ENCODE results near the gene TMEM74B.

Gene TMEM74B

GRCh38 chr20:1174787-1175186 lies 10.0 kb downstream of the TMEM74B start:
- no peak for DNase-seq (ENCODE audit: extremely low spot score)
- CTCF ChIA-PET: no interaction called here
- TF ChIP-seq LEF1 (IDR thresholded peaks at IDR 0.05; ENCODE audit: borderline replicate concordance): no peak
- no peak for TF ChIP-seq FOXM1 (IDR thresholded peaks at IDR 0.05; ENCODE audit: borderline replicate concordance)
- TF ChIP-seq BHLHE40 (IDR thresholded peaks at IDR 0.05; ENCODE audit: borderline replicate concordance): no peak
- no peak for TF ChIP-seq L3MBTL2 (conservative IDR thresholded peaks at IDR 0.05)
- no peak for TF ChIP-seq TARDBP (IDR thresholded peaks at IDR 0.05)
- no peak for TF ChIP-seq FOXK2 (IDR thresholded peaks at IDR 0.05)
- TF ChIP-seq FOXA1 (IDR thresholded peaks at IDR 0.05): no peak
- TF ChIP-seq, protein P1, sequence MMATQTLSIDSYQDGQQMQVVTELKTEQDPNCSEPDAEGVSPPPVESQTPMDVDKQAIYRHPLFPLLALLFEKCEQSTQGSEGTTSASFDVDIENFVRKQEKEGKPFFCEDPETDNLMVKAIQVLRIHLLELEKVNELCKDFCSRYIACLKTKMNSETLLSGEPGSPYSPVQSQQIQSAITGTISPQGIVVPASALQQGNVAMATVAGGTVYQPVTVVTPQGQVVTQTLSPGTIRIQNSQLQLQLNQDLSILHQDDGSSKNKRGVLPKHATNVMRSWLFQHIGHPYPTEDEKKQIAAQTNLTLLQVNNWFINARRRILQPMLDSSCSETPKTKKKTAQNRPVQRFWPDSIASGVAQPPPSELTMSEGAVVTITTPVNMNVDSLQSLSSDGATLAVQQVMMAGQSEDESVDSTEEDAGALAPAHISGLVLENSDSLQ (IDR thresholded peaks at IDR 0.05): no peak
- no peak for TF ChIP-seq SUZ12 (IDR thresholded peaks at IDR 0.05)
- no peak for TF ChIP-seq ARNT (IDR thresholded peaks at IDR 0.05)
- TF ChIP-seq NFRKB (IDR thresholded peaks at IDR 0.05): no peak
- TF ChIP-seq CTBP1 (IDR thresholded peaks at IDR 0.05; ENCODE audit: borderline replicate concordance): no peak
- TF ChIP-seq ELF4 (IDR thresholded peaks at IDR 0.05): no peak
- TF ChIP-seq HDGF (IDR thresholded peaks at IDR 0.05; ENCODE audit: borderline replicate concordance): no peak
- TF ChIP-seq SP1 (IDR thresholded peaks at IDR 0.05): no peak
- POLR2A ChIA-PET: no interaction called here

DNA sequence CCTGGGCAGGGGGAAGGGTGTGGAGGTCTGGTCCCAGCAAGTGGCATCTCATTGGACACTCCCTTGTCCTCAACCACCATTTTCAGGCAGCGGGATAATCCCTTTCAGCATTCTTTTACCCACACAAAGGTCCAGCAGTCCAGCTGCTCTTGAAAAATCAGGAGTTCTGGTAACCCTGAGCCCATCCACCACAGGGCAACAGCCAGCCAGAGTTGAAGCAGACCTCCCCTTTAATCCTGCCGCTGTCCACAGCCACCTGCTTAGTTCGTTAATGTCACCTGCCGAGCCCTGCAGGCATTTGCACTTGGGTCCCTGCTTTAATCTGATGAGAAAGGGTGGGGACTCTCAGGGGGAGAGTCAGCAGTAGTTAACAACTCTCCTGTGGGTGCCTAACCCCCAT lies 11.1 kb downstream of the TMEM74B start:
- TF ChIP-seq FOXA1 (IDR thresholded peaks at IDR 0.05) (no peak), CTBP1 (IDR thresholded peaks at IDR 0.05; ENCODE audit: borderline replicate concordance) (no peak), FOXK2 (IDR thresholded peaks at IDR 0.05) (no peak), FOXM1 (IDR thresholded peaks at IDR 0.05; ENCODE audit: borderline replicate concordance) (no peak), NFRKB (IDR thresholded peaks at IDR 0.05) (no peak), HDGF (IDR thresholded peaks at IDR 0.05; ENCODE audit: borderline replicate concordance) (no peak), LEF1 (IDR thresholded peaks at IDR 0.05; ENCODE audit: borderline replicate concordance) (no peak), SUZ12 (IDR thresholded peaks at IDR 0.05) (no peak)
- TF ChIP-seq, protein P1 (IDR thresholded peaks at IDR 0.05): no peak
- ChIA-PET CTCF (no interaction called here), POLR2A (no interaction called here)
- no peak for DNase-seq (ENCODE audit: extremely low spot score)

DNA sequence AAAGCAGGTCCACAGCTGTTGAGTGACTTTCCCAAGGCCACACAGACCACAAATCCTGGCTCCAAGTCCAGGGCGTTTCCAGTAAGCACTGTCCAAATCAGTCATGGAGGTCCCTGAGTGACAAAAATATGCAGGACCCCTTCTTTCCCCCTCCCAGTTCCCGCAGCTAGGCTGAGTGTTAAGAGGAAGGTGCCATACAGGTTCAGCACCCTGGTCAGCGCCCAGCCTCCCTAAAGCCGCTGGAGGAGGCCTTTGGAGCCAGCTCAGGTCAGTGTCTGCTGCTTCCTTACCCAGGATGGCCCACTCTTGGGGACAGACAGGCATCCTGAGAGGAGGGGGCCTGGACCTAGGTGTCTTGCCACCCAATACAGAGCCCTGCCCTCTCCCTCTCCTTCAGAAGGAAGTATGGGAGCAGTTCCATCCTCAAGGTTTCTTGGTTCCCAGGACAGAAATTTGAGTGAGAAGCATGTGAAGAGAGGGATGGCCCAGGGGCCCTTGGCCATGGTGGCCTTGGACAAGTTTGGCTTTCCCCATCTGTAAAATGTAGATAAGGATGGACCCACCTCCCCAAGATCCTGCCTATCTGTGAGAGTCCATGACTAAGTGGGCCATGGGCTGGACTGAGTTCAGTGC lies 13.2 kb downstream of the TMEM74B start:
- peak; percentile 28 for DNase-seq (ENCODE audit: extremely low spot score)
- no peak for TF ChIP-seq TARDBP (IDR thresholded peaks at IDR 0.05)
- no peak for TF ChIP-seq SUZ12 (IDR thresholded peaks at IDR 0.05)
- ChIA-PET POLR2A (no interaction called here), CTCF (no interaction called here)

DNA sequence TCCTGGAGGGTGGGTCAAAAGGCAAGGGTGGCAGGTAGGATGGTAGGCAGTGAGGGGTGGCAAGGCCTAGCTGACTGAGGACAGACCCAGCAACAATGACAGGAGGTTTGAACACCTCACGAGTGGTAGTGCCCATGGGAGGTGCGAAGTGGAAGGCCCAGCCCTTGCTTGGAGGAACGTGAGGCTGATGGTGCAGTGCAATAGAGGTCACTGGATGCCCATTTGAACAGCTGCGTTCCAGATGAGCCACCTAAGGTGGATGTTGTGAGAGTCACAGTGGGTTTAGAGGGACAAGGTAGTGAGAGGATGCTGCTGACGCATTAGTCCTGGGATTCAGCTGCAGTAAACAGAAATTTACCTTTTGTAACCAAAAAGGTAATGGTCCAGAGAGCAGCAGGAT lies 15.6 kb downstream of the TMEM74B start:
- CTCF ChIA-PET: no interaction called here
- POLR2A ChIA-PET: no interaction called here
- TF ChIP-seq SUZ12 (IDR thresholded peaks at IDR 0.05) (no peak), CTBP1 (IDR thresholded peaks at IDR 0.05; ENCODE audit: borderline replicate concordance) (no peak), ARNT (IDR thresholded peaks at IDR 0.05) (no peak), FOXM1 (IDR thresholded peaks at IDR 0.05; ENCODE audit: borderline replicate concordance) (no peak), BHLHE40 (IDR thresholded peaks at IDR 0.05; ENCODE audit: borderline replicate concordance) (no peak), ELF4 (IDR thresholded peaks at IDR 0.05) (no peak)
- no peak for DNase-seq (ENCODE audit: extremely low spot score)

DNA sequence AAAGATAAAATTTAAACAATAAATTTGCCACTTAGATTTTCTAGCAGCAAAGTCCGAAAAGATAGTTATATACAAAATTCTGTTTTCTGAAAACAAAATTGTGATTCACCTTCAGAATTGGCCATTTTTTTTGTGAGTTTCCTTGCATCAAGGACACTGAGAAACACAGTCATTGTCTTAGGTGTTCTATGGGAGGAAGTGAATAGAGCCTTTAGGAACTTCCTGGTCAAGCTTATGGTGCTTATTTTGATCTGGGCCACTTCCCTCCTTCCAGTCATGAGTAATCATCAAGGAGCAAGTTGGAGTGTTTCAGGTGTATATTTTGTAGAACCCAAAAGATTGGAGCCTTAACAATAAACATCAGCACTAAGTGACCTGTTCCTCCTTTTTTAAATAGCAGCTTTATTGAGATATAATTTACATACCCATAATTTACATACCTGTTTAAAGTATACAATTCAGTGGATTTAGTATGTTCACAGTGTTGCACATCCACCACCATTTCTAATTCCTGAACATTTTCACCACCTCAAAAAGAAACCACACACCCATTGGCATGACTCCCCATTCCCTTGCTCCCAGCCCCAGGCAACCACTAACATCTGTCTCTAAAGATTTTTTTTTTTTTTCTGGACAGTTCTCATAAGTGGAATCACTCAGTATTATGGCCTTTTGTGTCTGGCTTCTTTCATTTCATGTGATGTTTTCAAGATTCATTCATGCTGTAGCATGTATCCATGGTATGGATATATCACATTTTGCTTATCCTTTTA lies 17.6 kb downstream of the TMEM74B start:
- no peak for DNase-seq (ENCODE audit: extremely low spot score)
- TF ChIP-seq HDGF (IDR thresholded peaks at IDR 0.05; ENCODE audit: borderline replicate concordance) (no peak), SUZ12 (IDR thresholded peaks at IDR 0.05) (no peak), NFRKB (IDR thresholded peaks at IDR 0.05) (no peak), SP1 (IDR thresholded peaks at IDR 0.05) (no peak), BHLHE40 (IDR thresholded peaks at IDR 0.05; ENCODE audit: borderline replicate concordance) (no peak), CTBP1 (IDR thresholded peaks at IDR 0.05; ENCODE audit: borderline replicate concordance) (no peak)
- TF ChIP-seq, protein P1 (IDR thresholded peaks at IDR 0.05): no peak
- CTCF ChIA-PET: no interaction called here
- POLR2A ChIA-PET: no interaction called here

DNA sequence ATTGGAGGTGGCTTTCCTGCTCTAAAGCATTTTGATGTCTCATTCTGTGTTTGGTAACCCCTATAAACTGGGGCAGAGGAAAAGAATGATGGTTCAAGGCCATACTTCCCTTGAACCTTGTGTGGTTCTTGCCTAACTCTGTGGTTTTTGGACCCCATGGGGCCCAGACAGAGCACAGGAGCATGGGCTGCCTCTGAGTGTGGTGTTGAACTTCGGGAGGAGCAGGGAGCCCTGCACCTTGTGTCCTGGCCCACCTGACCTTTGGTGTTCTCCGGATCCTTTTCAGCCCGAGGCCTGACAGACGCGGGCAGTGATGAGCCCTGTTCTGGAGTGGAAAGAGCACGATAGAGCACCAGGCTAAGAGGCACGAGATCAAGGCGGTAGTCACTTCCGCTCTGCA lies 18.8 kb downstream of the TMEM74B start:
- TF ChIP-seq ELF4 (IDR thresholded peaks at IDR 0.05): no peak
- TF ChIP-seq, protein P1 (IDR thresholded peaks at IDR 0.05): no peak
- no peak for TF ChIP-seq FOXK2 (IDR thresholded peaks at IDR 0.05)
- TF ChIP-seq CTBP1 (IDR thresholded peaks at IDR 0.05; ENCODE audit: borderline replicate concordance): no peak
- no peak for TF ChIP-seq ZNF384 (IDR thresholded peaks at IDR 0.05)
- TF ChIP-seq SP1 (IDR thresholded peaks at IDR 0.05): no peak
- no peak for TF ChIP-seq FOXA1 (IDR thresholded peaks at IDR 0.05)
- no peak for TF ChIP-seq FOXM1 (IDR thresholded peaks at IDR 0.05; ENCODE audit: borderline replicate concordance)
- no peak for TF ChIP-seq TARDBP (IDR thresholded peaks at IDR 0.05)
- TF ChIP-seq HDGF (IDR thresholded peaks at IDR 0.05; ENCODE audit: borderline replicate concordance): no peak
- no peak for TF ChIP-seq NFRKB (IDR thresholded peaks at IDR 0.05)
- TF ChIP-seq LEF1 (IDR thresholded peaks at IDR 0.05; ENCODE audit: borderline replicate concordance): no peak
- no peak for TF ChIP-seq BHLHE40 (IDR thresholded peaks at IDR 0.05; ENCODE audit: borderline replicate concordance)
- TF ChIP-seq ARNT (IDR thresholded peaks at IDR 0.05): no peak
- no peak for TF ChIP-seq SUZ12 (IDR thresholded peaks at IDR 0.05)
- no peak for TF ChIP-seq L3MBTL2 (conservative IDR thresholded peaks at IDR 0.05)
- ChIA-PET POLR2A (no interaction called here), CTCF (no interaction called here)
- no peak for DNase-seq (ENCODE audit: extremely low spot score)
